ENCODE measurements around the gene DUSP3. TPM values are rescaled to one million over a fixed set of nuclear protein-coding genes. Genes with fewer than 3 reads are reported as not detected.

The DUSP3 gene
- total RNA-seq, 1 donor from 2014 or later, result 293 TPM

DNA sequence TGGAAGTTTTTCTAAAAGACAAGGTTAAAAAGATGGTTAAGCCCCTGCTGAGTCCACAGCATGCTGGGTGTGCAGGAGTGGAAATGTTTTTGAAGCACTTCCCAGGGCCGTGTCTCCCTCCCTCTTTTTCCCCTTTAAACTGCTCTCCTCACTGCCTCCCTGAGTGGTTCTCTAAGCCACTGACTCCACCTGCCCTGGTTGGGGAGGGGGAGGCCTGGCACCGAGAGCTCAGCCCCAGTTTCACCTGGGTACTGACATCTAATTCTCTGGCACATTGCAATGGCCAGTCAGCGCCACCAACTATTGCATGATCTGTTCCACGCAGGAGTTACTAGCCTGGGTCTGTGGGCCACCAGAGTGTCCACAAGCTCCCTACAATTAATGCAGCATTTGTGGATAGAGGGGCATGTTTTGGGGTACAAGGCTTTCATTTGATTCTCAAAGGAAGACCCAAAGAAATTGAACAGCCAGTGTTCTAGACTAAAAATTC is 31.5 kb upstream of the DUSP3 start:
- Histone ChIP-seq H3K36me3 (peaks cover 94% of the 10 kb centered on the region), H3K9me3 (replicated peaks) (no peaks in the 10 kb centered on the region), H3K4me3 (no peak overlapping the region), H3K27me3 (ENCODE audit: low read depth) (no peaks in the 10 kb centered on the region), H3K4me1 (no peaks in the 10 kb centered on the region), H3K27ac (replicated peaks) (no peak overlapping the region)
- no peak for DNase-seq
- TF ChIP-seq, protein P1, sequence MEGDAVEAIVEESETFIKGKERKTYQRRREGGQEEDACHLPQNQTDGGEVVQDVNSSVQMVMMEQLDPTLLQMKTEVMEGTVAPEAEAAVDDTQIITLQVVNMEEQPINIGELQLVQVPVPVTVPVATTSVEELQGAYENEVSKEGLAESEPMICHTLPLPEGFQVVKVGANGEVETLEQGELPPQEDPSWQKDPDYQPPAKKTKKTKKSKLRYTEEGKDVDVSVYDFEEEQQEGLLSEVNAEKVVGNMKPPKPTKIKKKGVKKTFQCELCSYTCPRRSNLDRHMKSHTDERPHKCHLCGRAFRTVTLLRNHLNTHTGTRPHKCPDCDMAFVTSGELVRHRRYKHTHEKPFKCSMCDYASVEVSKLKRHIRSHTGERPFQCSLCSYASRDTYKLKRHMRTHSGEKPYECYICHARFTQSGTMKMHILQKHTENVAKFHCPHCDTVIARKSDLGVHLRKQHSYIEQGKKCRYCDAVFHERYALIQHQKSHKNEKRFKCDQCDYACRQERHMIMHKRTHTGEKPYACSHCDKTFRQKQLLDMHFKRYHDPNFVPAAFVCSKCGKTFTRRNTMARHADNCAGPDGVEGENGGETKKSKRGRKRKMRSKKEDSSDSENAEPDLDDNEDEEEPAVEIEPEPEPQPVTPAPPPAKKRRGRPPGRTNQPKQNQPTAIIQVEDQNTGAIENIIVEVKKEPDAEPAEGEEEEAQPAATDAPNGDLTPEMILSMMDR (IDR thresholded peaks at IDR 0.05; ENCODE audit: borderline replicate concordance), result no peak
- intact Hi-C loops (cut with micrococcal nuclease), result no loop called here

DNA sequence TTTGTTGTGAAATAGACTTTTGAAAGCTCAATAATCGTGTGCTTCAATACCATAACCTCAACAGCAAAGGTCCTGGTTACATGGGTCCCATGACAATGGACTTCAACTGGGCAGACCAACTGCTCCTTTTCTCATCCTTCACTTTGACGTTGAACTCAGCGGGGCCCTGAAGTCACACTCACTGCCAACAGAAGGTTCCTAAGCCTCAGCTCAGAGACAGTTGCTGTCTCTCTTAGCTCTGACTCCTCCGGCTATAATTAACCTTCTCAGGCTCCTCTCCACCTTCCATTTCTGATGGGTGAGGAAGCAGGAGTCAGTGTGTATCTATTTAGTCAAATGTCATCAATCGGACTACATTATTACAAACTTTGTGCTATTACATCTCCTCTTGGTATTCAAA is 30.3 kb upstream of the DUSP3 start:
- no peak overlapping the region for H3K4me3 ChIP-seq
- H3K9me3 ChIP-seq (replicated peaks), result no peaks in the 10 kb centered on the region
- H3K27me3 ChIP-seq (ENCODE audit: low read depth), result no peaks in the 10 kb centered on the region
- intact Hi-C loops (cut with micrococcal nuclease), result no loop called here
- DNase-seq, result no peak
- H3K36me3 ChIP-seq, result peaks cover 90% of the 10 kb centered on the region
- no peaks in the 10 kb centered on the region for H3K4me1 ChIP-seq
- TF ChIP-seq, protein P1 (IDR thresholded peaks at IDR 0.05; ENCODE audit: borderline replicate concordance), result no peak
- no peak overlapping the region for H3K27ac ChIP-seq (replicated peaks)

DNA sequence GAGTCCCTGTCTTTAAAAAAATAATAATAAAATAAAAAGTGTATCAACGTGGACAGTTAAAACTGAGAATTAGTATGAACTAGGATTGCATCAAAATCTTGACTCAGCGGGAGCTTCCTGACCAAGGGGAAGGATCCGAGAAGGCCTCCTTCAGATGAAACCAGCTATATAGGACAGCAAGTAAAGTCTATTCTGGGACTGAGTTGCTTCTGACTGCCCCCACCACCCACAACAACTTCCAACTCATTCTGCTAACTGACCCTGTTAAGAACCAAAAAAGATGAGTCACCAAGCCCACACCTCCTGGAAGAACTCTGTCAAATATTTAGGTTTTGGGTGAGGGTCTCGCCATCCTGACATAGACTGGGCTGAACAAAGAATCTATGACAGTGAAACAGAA is 29.3 kb upstream of the DUSP3 start:
- no peaks in the 10 kb centered on the region for H3K9me3 ChIP-seq (replicated peaks)
- intact Hi-C loops (cut with micrococcal nuclease), result no loop called here
- TF ChIP-seq, protein P1 (IDR thresholded peaks at IDR 0.05; ENCODE audit: borderline replicate concordance), result no peak
- peaks cover 88% of the 10 kb centered on the region for H3K36me3 ChIP-seq
- H3K4me1 ChIP-seq, result no peaks in the 10 kb centered on the region
- no peak for DNase-seq
- H3K27ac ChIP-seq (replicated peaks), result no peak overlapping the region
- H3K4me3 ChIP-seq, result no peak overlapping the region
- no peaks in the 10 kb centered on the region for H3K27me3 ChIP-seq (ENCODE audit: low read depth)

DNA sequence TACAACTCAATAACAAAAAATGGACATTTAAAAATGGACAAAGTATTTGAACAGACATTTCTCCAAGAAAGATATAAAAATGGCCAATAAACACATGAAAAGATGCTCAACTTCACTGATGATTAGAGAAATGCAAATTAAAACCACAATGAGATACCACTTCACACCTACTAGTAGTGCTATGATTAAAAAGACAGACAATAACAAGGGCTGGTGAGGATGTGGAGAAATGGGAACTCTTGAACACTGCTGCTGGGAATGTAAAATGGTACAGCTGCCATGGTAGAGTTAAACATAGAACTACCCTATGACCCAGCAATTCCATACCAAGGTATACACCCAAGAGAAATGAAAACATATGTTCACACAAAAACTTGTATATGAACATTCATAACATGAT is 26.3 kb upstream of the DUSP3 start:
- Histone ChIP-seq H3K9me3 (replicated peaks) (no peaks in the 10 kb centered on the region), H3K27me3 (ENCODE audit: low read depth) (no peaks in the 10 kb centered on the region), H3K4me1 (no peaks in the 10 kb centered on the region), H3K4me3 (no peak overlapping the region), H3K27ac (replicated peaks) (no peak overlapping the region), H3K36me3 (peaks cover 68% of the 10 kb centered on the region)
- no peak for DNase-seq
- intact Hi-C loops (cut with micrococcal nuclease), result no loop called here
- TF ChIP-seq, protein P1 (IDR thresholded peaks at IDR 0.05; ENCODE audit: borderline replicate concordance), result no peak

DNA sequence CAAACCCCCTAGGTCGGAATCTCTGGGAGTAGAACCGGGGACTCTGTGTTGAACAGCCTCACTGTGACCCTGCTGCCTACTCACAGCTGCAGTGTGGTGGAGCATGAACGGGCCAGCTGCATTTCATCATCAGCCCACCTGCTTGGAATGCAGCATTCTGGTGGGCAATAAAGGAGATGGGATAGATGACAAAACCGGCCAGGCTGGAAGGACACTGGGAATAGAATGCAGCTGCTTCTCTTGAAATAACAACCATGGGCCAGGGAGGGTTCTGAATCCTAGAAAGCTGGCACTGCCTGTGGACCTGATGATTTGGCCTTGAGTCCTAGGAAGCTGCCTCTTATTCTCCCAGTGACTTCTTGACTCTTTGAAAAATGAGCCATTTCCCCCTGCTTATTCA is 25.0 kb upstream of the DUSP3 start:
- no peaks in the 10 kb centered on the region for H3K4me1 ChIP-seq
- TF ChIP-seq, protein P1 (IDR thresholded peaks at IDR 0.05; ENCODE audit: borderline replicate concordance), result no peak
- no peak for DNase-seq
- H3K27me3 ChIP-seq (ENCODE audit: low read depth), result no peaks in the 10 kb centered on the region
- H3K9me3 ChIP-seq (replicated peaks), result no peaks in the 10 kb centered on the region
- H3K4me3 ChIP-seq, result no peak overlapping the region
- H3K27ac ChIP-seq (replicated peaks), result no peak overlapping the region
- H3K36me3 ChIP-seq, result peaks cover 58% of the 10 kb centered on the region
- intact Hi-C loops (cut with micrococcal nuclease), result no loop called here

DNA sequence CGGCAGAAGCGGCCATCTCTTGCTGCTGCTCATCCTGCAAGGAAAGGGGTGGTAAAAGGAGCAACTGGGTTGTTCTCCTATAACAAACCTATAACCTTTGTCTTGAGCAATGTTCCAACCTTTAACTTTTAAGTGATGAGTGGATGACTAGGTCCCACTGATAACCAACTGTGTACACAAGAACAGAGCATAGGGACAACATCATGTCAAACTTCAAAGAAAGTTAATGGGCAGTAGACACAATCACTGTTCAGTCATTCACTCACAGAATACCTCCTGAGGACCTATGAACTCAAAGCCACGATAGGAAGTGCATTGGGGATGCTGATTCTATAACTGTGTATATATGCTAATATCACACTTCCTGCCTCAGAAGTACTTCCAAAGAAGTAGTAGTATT is 23.1 kb upstream of the DUSP3 start:
- intact Hi-C loops (cut with micrococcal nuclease), result no loop called here
- TF ChIP-seq, protein P1 (IDR thresholded peaks at IDR 0.05; ENCODE audit: borderline replicate concordance), result no peak
- H3K36me3 ChIP-seq, result peaks cover 39% of the 10 kb centered on the region

More for the DNA sequence above, 23.1 kb upstream of the DUSP3 start:
- Histone ChIP-seq H3K27ac (replicated peaks) (no peak overlapping the region), H3K9me3 (replicated peaks) (no peaks in the 10 kb centered on the region), H3K4me3 (no peak overlapping the region), H3K4me1 (no peaks in the 10 kb centered on the region), H3K27me3 (ENCODE audit: low read depth) (no peaks in the 10 kb centered on the region)
- DNase-seq, result no peak
